NCI-H510A (cell line): ENCODE results near the gene KRT3.

Experiments
- DNase-seq: peaks from one replicate; lab custom pipeline; 2025; lab: John Stamatoyannopoulos, UW

The KRT3 gene

DNA sequence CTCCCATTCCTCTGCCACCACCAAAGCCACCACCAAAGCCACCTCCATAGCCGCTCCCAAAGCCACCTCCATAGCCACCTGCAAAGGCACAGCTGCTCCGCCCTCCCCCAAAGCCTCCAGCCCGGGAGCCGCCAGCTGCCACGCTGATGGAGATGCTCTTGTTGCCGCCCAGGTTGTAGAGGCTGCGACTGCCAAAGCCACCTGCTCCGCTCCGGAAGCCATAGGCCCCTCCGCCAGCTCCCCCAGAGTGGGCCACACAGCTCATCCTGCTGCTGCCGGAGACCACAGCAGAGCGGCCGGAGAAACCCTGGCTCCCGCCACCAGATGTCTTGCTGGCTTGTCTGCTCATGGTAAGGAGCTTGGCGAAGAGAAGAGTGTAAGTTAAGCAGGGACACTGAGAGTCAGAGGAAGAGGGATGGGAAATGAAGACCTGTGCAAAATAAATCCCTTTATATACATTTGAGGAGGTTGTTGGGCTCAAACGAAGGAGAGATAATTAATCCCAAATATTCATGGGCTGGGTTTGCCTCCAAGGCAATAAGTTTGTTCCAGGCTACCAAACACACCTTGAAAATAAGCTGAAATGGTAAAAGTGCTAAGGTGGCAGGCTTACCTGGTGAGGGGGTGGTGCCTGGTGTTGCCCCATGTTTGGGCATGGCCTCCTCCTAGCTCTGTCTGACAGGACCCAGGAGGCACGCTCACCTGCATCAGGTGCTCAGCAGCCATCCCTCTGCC lies at the start of gene KRT3:
Gene KRT3 (minus strand): TSS at position 424 of the 735 bp plus-strand sequence. CDS start 75 bp downstream, at position 349.
- DNase-seq, result peak; percentile 24

DNA sequence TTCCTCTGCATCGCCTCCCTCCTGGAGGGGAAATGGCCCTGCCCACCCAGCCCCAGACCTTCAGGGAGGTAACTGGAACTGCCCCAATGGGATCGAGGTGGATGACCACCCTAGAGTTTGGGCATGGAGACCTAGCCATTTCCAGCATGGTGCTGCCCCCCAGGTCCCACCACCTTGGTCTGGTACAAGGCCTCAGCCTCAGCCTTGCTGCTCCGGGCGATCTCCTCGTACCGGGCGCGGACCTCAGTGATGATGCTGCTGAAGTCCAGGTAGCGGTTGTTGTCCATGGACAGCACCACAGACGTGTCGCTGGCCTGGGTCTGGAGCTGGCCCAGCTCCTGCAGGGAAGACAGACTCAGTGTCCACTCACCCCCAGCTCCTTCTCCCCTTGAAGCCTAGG lies 48.5 kb upstream of the KRT3 start:
- DNase-seq, result no peak

DNA sequence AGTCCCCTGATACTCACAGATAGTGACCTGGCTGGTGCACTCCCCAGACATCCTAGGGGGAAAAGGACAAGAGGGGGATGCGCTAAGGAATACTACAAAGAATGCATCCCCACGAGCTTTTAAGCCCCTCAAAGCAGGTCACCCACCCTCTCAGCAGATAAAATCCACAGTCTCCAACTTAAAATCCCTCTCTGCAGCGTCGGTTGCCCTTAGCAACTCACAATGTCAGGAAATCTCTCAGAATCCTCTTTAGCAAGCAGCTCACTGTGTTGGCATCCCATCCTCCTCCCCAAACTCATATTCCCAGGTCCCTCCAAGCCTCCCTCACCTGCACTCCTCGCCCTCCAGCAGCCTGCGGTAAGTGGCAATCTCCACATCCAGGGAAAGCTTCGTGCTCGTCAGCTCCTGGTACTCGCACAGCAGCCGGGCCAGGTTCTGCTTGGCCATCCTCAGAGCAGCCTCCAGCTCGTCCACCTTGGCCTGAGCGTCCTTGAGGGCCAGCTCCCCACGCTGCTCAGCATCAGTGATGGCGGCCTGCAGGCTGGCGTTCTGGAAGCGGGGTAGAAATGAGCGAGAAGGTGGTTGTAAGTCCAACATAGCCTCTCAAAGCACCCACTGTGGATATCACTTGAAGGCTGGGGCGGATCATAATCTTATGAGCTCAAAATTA lies 43.7 kb upstream of the KRT3 start:
- no peak for DNase-seq

DNA sequence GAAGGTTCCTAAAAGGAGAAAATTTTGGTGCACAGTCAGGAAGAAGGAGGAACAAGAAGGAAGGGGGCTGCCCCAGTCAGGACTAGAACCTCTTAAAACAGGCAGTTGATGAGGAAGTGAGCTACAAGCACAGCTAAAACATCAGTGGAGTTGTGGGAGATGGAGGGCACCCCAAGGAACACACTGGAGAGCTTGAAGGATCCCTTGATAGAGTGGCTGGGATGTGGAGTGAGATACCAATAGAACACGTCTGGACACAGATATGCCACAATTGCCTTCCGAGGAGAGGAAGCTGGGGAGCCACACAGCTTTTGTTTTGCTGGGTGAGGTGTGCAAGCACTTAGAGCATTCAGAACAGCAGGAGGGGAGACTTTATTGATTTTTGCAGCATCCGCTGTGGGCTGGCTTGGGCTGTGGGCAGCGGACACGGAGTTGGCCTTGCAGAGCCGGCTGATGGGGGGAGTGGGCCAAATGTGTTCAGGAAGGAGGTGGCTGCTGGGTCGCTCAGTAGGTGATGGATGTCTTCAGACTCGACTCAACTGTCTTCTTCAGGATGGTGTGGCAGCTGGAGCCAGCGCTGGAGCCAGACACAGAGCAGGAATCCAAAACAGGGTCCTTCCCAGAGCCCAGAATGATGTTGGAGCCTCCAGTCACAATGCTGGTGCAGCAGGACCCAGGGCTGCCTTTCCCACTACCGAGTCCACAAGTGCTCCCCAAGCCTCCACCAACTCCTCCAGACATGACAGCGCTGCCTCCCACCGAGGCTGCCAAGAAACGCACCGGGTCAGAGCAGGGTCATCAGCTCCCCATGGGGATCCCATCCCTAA lies 42.9 kb upstream of the KRT3 start:
- peak; percentile 14 for DNase-seq

DNA sequence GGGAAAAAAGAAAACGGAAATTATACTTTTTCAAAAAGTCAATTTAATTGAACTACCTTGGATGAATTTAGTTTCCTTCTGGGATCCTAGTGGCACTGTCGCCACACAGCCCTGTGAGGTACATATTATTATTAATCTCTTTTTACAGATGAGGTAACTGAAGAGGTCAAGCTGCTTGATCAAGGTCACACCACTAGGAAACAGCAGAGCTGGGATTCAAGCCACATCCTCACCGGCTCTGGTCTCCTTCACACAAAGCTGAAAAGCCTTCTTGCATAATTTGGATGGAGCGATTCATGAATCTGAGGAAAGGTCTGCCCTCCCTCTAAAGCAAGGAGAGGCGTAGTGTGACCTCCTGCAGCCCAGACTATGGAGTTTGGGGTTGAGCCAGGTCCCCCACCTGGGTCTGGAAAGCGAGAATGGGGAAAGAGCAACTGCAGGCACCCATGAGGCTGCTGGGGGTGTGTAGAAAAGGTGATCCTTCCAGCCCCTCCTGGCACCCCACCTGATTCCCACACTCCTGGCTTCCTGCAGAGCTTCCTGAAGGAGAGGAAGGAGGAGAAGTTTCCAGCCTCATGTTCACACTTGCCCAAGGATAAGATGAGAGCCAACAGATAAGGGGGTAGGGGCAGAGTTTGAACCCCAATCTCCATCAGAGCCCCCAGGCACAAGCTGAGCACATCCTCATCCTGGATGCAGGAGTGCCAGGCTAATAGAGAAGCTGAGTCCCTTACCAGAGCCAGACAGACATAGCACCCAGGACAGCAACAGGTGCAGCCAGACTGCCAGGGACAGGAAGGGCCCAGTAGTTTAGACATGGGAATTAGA lies 42.1 kb upstream of the KRT3 start:
- no peak for DNase-seq

DNA sequence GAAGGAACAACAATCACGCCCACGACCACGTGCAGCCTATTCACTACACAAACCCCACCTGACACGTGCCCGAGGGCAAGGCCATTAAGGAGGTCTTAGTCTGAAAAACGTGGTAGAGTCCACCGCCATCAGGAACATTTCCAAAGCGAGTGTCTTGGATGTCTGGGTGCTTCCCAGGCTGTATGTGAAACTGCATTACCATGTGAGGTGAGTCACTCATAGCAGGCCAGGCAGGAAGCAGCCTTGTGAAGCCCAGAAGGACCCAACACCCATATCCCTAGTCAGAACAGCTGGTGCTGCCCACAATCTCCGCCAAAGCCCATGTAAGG lies 41.5 kb upstream of the KRT3 start:
- no peak for DNase-seq

DNA sequence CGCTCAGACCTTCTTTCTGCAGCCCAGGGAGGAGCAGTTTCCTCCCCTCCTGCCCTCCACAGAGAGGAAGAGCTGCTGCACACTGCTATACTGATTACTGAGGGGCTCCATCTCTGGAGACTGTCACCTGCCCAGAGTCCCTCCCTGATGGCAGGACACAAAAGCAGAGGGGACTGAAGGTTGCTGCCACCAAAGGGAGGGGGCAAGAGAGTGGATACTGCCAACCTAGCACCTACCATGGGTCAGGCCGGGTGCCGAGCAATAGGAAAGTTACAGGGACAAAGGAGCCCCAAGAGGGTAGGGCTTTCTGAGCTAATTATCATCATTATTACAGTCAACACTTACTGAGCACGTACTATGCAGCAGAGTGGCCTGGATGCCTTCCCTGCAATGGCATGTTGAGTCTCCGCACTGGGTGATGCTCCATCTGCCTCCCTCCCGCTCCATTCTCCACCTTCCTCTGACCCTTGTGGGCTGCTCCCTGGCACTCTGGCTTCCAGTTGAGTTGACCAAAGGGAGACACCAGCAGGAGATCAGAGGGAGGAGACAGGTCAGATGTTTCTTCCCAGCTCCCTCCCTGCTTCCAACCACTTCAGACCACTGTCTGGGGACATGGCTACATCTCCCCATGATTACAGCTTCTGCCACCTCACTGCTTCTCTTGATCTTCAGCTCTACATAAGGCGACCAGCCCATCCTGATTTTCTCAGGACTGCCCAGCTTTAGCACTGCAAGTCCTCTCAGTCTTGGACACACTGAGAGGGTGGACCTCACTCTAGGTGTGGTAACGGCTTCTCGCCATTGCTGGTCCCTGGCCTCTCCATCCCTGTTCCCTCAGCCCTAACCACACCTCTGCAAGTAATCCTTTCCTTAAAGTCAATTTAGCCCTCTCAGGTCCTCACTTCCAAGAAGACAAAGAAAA lies 40.8 kb upstream of the KRT3 start:
- DNase-seq, result no peak

DNA sequence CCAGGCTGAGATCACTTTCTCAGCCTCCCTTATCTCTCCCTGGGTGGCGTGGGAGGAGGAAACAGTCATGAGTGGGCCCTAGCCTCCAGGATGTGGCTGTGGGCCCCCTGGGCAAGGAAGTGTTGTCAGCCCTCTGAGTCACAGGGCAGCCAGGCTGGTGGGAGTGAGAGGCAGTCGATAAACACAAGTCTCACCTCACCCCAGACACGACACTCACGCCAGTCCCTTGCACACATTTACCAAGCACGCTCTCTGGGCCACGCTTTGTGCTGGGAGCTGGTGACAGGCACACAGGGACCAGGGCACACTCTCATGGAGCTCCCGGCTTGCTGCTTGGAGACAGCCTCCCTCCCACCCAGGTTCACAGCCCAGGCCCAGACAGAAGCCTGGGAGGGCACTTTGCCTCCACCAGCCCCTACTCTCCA lies 40.1 kb upstream of the KRT3 start:
- DNase-seq, result no peak

DNA sequence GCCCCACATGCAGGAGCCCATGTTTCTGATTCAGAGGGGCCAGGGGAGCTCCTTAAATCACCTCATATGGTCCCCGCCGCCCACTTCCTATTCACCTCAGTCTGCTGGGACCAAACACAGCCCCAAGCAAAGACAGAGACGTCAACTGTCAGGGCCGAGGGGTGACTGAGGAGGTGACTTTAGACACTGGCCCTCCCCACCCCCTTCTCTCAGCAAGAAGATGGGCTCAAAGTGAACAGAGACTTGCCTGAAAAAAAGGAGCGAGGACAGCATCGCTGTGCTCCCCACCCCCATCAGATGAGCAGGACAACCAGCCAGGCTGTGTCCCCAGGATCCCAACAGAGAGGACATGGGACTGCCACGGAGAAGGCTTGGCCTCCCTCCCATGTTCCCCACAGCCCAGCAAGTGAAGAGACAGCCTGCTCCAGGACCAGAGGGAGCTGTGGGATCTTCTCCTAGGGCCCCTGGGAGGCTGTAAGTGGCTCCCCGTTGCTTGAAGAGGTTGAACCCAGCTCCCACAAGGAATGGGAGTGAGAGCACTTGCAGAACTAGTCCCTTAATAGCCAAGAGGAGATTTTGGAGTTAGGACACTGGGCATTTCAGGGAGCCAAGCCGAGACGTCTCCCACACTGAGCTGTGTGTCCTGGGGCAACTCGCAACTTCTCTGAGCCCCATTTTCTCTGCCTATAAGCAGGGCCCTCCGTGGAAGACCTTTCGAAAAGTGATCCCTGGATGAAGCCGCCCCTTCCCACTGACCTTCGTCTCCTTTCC lies 39.5 kb upstream of the KRT3 start:
- no peak for DNase-seq

DNA sequence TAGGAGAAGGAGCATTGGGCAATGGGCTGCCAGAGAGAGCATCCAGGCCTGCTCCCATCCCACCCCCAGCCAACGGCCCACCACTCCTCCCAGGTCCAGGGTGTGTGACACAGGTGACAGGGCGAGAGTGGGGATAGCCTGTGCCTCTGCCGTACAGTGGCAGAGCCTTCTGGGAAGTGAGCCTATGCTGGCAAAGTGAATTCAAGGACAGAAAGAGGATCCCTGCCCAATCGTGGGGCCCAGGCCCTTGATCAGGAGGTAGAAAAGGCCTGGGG lies 38.7 kb upstream of the KRT3 start:
- DNase-seq, result no peak

DNA sequence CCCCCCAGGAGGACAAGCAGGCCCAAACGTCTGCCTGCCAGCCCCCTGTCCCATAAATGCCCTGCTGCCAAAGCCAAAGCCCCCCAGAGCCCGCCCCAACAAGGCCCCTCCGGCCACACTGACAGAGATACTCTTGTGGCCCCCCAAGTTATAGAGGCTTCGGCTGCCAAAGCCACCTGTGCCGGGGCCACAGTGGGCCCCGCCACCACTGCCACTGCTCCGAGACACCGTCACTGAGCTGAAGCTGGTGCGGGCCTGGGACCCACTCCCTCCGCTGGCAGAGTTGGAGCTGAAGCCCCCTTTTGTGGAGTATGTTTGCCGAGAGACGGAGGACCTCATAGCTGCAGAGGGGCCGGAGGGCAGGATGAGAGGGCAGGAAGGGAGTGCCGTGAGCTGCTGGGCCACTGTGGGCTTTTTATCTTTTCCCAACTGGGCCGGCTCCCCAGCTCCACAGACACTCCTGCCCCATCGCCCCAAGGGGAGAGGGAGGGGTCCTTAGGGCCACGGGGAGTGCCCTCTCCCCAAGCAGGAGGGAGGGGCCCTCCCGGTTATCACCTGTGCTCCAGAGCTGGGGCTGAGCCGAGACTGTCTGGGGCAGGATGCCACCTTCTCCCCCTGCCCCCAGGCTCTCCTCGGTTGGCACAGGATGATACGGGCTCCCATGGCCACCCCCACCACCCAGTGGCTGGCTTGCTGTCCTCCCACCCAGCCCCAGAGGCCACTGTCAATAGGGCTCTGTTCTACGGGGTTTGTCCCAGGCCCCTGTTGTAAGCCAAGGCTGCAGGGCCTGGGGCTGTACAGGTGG lies 38.2 kb upstream of the KRT3 start, which contains the start of gene KRT79:
Gene KRT79 (minus strand): TSS at position 390 of the 805 bp plus-strand sequence. CDS start 51 bp downstream, at position 339.
- DNase-seq, result no peak

DNA sequence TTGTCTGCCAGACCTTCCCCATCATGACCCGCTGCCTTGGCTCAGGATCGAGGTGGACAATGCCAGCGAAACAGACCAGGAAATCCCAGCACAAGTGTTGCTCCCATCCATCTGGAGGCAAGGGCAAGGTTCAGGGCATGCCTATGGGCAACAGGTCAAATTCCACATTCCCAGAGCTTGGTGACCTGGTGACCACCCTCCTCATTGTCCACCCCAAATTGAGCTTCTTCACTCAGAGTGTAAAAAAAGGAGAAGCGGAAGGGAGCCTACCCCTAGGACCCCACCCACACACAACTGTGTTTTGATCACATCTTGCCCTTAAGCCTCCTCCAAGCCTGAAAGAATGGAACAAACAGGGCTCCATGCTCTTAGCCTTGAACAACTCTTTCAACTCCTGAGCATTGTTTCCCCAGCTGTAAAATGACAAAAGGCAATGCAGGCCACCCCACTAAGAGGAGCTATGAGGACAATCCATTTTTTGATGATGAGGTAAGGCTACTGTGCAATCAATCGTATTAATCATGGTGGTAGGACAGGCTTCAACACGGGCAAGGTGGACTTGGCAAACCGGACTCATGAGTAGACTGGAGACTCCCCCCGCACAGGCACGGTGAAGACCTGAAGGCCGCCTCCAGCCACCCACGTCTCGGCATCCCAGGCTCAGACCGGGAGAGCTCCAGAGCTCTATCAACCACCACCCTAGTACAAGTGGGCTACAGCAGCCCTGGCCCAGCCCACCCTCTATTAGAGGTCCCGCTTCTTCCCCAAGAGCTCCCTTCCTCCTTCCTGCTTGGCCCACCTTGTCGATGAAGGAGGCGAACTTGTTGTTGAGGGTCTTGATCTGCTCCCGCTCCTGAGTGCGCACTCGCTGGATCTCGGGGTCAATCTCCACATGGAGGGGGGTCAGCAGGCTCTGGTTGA lies 37.3 kb upstream of the KRT3 start:
- DNase-seq, result no peak

DNA sequence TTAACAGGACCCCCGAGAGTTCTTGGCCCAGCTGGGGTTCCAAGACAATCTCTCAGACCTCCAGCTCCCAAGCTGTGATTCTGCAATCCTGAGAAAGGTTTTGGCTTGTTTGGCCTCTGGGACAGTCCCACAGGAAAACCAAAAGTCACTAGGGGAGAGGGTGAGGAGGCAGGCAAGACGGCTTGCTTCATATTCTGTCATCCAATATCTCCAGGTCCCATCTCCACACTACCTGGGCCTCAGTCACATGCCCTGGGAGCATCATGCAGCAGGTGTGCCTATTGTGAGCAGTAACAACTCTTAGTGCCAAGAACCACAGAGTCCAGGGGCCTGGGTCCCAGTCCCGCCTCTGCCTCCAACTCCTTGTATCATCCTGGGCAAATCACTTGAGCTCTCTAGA lies 36.5 kb upstream of the KRT3 start:
- no peak for DNase-seq

DNA sequence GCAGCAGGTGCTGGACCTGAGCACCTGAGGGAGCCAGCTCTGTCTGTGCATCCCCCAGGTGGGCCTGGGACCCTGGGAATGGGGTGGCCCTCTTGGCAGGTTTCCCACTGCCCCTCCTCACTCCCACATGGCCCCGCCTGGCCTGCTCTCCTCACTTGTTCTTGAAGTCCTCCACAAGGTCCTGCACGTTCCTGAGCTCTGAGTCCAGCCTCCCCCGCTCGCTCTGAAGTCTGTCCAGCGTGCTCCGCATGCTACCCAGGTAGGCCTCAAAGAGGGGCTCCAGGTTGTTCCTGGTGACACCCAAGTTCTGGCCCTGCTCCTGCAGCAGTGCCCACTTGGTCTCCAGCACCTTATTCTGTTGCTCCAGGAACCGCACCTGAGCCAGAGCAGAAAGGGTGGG lies 35.3 kb upstream of the KRT3 start:
- no peak for DNase-seq

DNA sequence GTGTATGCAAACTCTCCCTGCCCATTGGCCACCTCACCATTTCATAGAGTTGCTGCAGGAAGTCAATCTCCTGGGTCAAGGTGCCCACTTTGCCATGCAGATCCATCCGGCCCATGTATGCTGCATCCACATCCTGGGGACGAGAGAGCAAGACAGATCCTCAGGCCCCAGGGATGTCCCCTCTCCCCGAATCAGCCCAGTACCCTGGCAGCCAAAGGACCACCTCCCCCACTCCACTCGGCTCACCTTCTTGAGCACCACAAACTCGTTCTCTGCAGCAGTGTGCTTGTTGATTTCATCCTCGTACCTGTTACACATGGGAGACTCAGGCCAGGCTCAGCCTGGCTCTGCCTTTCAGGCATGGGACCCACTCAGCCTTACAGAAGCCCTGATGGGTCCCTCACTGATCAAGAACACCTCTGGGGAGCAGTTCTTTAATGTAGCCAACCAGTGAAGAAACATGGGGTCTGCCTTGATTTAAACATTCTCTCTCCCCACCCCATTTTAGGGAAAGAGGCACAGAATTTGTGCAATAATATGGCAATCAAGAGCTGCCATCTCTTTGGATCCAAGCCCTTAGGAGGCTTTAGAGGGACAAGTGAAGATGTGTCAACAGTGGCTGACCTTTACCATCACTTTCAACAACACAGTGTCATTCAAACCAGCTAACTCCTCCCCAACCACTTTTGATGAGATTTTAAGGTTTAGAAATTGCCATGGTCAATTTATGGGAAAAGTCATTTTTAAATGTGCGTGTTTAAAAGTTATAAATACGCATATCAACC lies 34.3 kb upstream of the KRT3 start:
- DNase-seq, result no peak

DNA sequence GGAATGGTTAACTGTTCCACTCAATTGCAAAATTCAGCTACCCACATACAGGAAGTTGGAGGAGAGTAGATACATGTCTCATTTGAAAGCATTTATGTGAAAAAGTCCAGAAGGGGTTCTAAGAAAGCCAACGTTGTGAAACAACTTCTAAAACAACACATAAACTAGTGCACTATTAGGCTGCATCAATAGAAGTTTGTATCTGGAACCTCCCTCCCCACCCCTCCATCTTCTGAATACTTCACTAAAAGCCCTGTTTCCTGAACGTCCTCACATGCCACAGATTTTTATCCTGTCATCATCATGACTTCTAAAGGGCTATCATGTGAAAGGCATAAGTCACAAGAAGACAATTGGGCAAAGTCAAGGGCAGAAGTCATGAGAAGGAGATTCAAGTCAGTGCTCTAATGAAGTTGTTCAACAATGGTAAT lies 32.7 kb upstream of the KRT3 start:
- DNase-seq, result no peak

DNA sequence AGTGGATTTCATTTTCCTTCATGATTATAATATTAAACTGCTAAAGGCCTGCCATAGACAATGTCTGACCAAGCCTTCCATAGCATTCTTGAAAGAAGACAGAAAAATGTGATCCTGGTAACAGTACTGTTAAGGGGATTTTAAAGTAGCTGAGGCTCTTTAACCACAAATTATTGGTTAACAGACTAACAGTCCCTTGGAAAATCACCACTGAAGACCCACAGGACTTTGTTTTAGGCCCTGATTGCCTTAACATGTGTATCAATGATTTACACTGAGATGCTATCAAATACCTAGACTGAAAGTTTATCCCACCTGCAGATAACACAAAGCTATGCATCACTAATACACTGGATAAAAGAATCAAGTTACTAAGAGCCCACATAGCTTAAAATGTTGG lies 32.2 kb upstream of the KRT3 start:
- no peak for DNase-seq
